IPS DF 6.9 (cell line): ENCODE measurements around the gene BLNK.
A peak's percentile ranks its signal among the peaks of the same experiment; 100 is the strongest.
"Not testable (repeated sequence)": the region's sequence is repeated elsewhere in the genome, so short reads cannot be mapped to it uniquely, and the experiment has no call there.

Source experiments
- DNase-seq: peaks from one replicate; pipeline ENCODE4 v3.0.0-alpha.2; 2013; ENCODE audit warnings: low read depth, low spot score
- H3K27ac ChIP-seq: one replicate; pipeline ENCODE4 v1.5.1; 2013; ENCODE audit warnings: low read length, control low read depth
- H3K27me3 ChIP-seq: 2 replicates; pipeline ENCODE4 v1.6.1; 2013; ENCODE audit warnings: mild to moderate bottlenecking, low read length; ENCODE audit not compliant: control insufficient read depth, insufficient read depth
- H3K36me3 ChIP-seq: 2 replicates; pipeline ENCODE4 v1.6.1; 2013; ENCODE audit warnings: low read length; ENCODE audit not compliant: control insufficient read depth, insufficient read depth
- H3K4me1 ChIP-seq: 2 replicates; pipeline ENCODE4 v1.6.1; 2013; ENCODE audit warnings: low read length; ENCODE audit not compliant: control insufficient read depth, insufficient read depth
- H3K4me3 ChIP-seq: 2 replicates; pipeline ENCODE4 v1.5.1; 2013; ENCODE audit warnings: mild to moderate bottlenecking, low read length
- H3K9me3 ChIP-seq: 2 replicates; pipeline ENCODE4 v1.6.1; 2013; ENCODE audit warnings: low read length, inconsistent platforms; ENCODE audit not compliant: control insufficient read depth, insufficient read depth
- WGBS: extraction: QIAGEN DNeasy Blood & Tissue Kit; methylation state at CpG from one replicate; pipeline ENCODE4 v1.1.7; 2013; ENCODE audit warnings: mixed read lengths, missing lambda C conversion rate; ENCODE audit not compliant: insufficient read length, insufficient coverage; 5-methylcytosine and 5-hydroxymethylcytosine counted together

BLNK gene

GRCh38 chr10:96271016-96271815 is at the start of gene BLNK:
Gene BLNK, minus strand, starts transcription at chr10:96271569. Its CDS starts 171 bp downstream, at chr10:96271398.
- no peak for DNase-seq
- no peak within 1 kb of the TSS for H3K4me3 ChIP-seq
- no peaks in the 10 kb centered on the region for H3K4me1 ChIP-seq
- no peaks in the 10 kb centered on the region for H3K27me3 ChIP-seq
- no peaks in the 10 kb centered on the region for H3K36me3 ChIP-seq
- no peaks in the 10 kb centered on the region for H3K9me3 ChIP-seq
- no CpG with 5 or more reads among the region's 6 CpGs for WGBS
- H3K27ac ChIP-seq = no peak within 1 kb of the TSS

DNA sequence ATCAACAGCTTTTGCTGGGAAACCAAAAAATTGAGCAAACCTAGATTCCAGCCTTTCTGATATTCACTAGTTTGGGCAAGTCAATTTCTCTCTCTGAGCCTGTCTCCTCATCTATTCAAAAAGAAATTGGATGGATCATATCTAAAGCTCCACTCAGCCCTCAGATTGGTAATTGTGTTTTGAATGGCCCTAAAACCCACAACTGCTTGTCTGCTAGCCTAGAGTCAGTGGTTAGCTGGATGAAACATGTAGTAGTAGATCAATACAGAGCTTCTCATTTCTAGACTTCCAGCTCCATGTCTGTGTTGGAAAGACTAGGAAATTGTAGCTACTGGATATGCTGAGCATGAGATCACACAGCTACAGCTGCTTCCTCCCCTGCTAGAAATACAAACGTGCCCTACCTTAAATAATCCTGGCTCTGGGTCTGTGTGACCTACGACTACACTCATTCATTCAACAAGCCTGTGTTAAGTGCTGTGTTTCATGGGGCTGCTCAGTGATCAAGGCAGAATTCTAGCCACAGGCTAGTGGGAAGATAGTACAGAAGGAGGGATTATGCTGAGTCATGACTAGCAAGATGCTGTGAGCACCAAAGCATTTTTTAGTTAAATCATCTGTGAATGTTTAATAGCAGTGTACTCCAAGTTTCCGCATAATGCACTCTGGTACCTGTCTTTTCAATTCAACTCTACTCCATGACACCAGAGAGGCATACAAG is 48.5 kb upstream of the BLNK start:
- H3K27ac ChIP-seq = no peak overlapping the region
- no peak for DNase-seq
- no CpG with 5 or more reads among the region's 3 CpGs for WGBS
- no peaks in the 10 kb centered on the region for H3K27me3 ChIP-seq
- H3K4me3 ChIP-seq = no peak overlapping the region
- H3K36me3 ChIP-seq = no peaks in the 10 kb centered on the region
- no peaks in the 10 kb centered on the region for H3K9me3 ChIP-seq
- H3K4me1 ChIP-seq = no peaks in the 10 kb centered on the region

DNA sequence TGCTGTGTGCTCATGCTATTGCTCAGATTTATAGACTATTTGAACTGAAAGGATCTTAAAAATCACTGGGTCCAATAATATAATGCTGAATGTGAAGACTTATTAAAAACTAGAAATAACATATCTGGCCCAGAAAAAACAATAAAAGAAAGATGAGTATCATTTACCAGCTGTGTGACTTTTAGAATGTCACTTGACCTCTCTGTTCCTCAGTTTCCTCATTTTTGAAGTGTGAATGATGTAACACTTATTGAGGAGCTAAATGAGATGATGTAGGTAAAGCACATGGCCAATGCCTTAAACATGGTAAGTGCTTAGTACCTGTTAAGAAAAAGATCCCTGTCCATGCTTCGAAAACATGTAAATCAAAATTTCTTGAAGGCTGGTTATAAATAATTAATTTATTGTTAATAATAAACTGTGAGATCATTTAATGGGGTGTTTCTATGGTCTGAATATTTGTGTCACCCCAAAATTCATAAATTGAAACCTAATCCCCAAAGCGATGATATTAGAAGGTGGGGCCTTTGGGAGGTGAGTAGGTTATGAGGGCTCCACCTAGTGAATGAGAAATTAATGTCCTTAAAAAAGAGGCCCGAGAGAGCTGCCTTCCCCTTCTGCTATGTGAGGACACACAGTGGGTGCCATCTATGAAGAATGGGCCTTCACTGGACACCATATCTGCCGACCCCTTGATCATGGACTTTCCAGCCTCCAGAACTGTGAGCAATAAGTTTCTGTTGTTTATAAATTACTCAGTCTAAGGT is 45.9 kb upstream of the BLNK start:
- no peak overlapping the region for H3K4me3 ChIP-seq
- no peaks in the 10 kb centered on the region for H3K36me3 ChIP-seq
- H3K4me1 ChIP-seq = no peaks in the 10 kb centered on the region

GRCh38 chr10:96313344-96313743 is 42.0 kb upstream of the BLNK start:
- H3K4me1 ChIP-seq = peaks cover 7% of the 10 kb centered on the region; the same call in 1 of the 2 replicates
- H3K9me3 ChIP-seq = no peaks in the 10 kb centered on the region
- H3K4me3 ChIP-seq = no peak overlapping the region
- no peaks in the 10 kb centered on the region for H3K36me3 ChIP-seq
- DNase-seq = no peak
- no peaks in the 10 kb centered on the region for H3K27me3 ChIP-seq
- no CpG with 5 or more reads among the region's 2 CpGs for WGBS
- H3K27ac ChIP-seq = no peak overlapping the region

More for the DNA sequence above, 45.9 kb upstream of the BLNK start:
- DNase-seq = no peak
- Histone ChIP-seq H3K27ac (no peak overlapping the region), H3K9me3 (no peaks in the 10 kb centered on the region), H3K27me3 (no peaks in the 10 kb centered on the region)
- no CpG with 5 or more reads among the region's 4 CpGs for WGBS

DNA sequence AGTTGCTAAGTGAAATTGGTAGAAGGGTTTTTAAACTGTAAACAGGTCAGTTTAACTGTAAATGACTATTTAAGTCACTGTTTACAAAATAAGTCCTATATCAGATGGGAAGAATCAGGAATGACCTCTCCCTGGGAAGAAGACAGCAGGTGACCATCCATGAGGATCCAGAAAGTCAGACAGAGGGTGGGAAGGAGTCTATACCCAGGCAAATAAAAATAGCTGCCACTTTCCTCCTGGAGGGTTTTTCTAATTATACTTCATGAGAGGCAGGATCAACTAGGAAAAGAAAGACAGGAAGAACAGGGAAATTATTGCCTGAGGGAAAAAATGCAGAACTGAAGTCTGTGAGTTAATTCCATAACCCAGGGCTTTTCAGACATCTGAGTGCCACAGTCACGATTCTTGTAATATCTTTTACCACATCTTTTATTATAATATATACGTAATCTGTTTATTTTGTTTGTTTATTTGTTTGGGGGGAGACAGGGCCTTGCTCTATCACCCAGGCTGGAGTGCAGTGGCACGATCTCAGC is 39.9 kb upstream of the BLNK start:
- H3K4me1 ChIP-seq = peaks cover 7% of the 10 kb centered on the region; the same call in 1 of the 2 replicates
- H3K27me3 ChIP-seq = no peaks in the 10 kb centered on the region
- H3K36me3 ChIP-seq = no peaks in the 10 kb centered on the region
- no CpG with 5 or more reads among the region's 3 CpGs for WGBS
- no peaks in the 10 kb centered on the region for H3K9me3 ChIP-seq
- no peak overlapping the region for H3K4me3 ChIP-seq
- no peak overlapping the region for H3K27ac ChIP-seq
- no peak for DNase-seq

DNA sequence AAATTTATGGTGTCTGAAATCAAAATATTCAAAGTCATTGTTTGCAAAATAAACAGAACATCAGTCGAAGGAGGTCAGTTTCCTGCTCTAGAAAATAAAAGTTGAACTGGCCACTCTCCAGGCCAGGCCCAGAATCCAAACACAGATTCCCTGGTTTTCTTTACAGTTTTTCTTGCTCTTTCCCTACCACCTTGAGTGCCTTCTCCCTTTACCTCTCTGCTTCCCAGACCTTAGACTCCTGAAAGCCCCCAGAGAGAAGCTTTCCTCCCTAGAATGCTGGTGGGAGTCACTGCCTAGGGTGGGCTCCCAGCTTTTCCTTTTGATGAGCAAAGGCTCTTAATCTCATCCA is 38.9 kb upstream of the BLNK start:
- H3K9me3 ChIP-seq = no peaks in the 10 kb centered on the region
- H3K4me3 ChIP-seq = no peak overlapping the region
- no peaks in the 10 kb centered on the region for H3K36me3 ChIP-seq
- peaks cover 7% of the 10 kb centered on the region; the same call in 1 of the 2 replicates for H3K4me1 ChIP-seq
- no peaks in the 10 kb centered on the region for H3K27me3 ChIP-seq
- H3K27ac ChIP-seq = no peak overlapping the region
- DNase-seq = no peak
- WGBS = no CpG with 5 or more reads among the region's 1 CpG

DNA sequence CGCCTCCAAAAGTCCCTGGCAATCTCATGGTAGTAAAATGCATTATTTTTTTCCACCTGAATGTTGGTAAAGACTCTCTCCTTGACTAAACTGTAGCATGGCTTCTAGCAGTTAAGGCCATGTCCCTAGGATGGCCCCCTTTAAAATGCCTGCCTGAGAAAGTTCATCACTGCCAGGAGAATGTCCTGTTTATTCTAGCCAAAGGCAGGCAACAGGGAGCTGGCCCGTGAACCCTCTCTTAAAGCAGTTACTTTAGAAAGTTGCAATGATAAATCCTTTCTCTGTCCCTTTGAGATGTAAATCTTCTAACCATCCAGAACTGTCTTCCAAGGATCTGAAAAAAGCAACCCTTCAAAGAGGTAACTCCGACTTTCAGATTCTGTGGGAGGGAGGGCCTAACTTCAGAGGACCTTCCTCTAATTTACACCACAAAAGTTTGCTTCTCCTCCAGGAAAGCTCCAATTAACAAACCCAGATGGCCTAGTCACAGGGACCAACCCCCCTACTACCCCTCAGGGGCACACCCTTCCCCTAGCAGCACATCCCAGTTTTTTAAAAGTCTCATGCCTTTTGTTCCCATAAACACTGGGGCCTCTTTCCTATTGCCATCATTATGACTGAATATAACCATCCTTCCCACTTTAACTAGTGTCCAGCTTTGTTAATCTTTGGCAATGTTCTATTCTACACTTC is 38.4 kb upstream of the BLNK start:
- peaks cover 7% of the 10 kb centered on the region; the same call in 1 of the 2 replicates for H3K4me1 ChIP-seq
- H3K27me3 ChIP-seq = no peaks in the 10 kb centered on the region
- no peak overlapping the region for H3K4me3 ChIP-seq
- WGBS = no CpG with 5 or more reads among the region's 3 CpGs
- no peaks in the 10 kb centered on the region for H3K36me3 ChIP-seq
- H3K9me3 ChIP-seq = no peaks in the 10 kb centered on the region
- DNase-seq = peak; percentile 90
- H3K27ac ChIP-seq = peak overlapping the region; percentile 93

DNA sequence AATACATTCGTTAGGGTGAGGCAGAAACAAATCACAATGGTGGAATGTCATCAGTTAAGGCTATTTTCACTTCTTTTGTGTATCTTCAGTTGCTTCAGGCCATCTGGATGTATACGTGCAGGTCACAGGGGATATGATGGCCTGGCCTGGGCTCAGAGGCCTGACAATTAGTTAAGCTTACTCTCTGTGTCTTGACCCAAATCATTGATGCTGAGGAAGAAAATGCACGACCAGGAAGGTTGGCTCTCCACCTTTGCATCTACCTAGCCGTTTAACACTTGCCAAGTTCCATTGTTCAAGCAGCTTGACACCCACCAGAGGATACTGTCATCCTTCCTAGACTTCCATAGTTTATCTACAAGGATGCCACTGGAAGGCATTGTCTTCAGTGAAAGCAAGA is 37.5 kb upstream of the BLNK start:
- not testable (repeated sequence) for H3K36me3 ChIP-seq, H3K4me1 ChIP-seq, DNase-seq, H3K9me3 ChIP-seq, H3K27me3 ChIP-seq, H3K4me3 ChIP-seq
- peak overlapping the region; percentile 93 for H3K27ac ChIP-seq
- WGBS = no CpG with 5 or more reads among the region's 4 CpGs

DNA sequence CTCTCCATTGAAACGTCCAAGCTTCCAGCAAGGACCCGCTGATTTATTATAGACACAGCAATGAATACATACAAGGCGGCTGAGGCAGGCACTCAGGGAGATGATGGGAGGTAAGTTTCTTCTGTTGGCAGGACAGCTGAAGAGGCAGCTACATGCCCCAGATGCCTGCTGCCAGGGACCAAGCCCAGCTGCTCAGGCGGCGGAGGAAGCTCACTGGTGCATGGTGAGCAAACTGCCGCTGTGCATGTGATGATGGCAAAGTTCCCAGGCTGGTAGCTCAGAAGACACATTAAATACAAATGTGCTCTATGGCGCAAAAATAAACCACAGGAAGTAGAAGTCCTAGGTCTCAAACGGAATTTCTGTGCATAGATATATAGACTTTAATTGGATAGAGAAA is 35.1 kb upstream of the BLNK start:
- Histone ChIP-seq H3K27ac (no peak overlapping the region), H3K4me1 (peaks cover 7% of the 10 kb centered on the region; the same call in 1 of the 2 replicates), H3K36me3 (no peaks in the 10 kb centered on the region), H3K9me3 (no peaks in the 10 kb centered on the region), H3K4me3 (no peak overlapping the region), H3K27me3 (no peaks in the 10 kb centered on the region)
- no CpG with 5 or more reads among the region's 8 CpGs for WGBS
- no peak for DNase-seq

DNA sequence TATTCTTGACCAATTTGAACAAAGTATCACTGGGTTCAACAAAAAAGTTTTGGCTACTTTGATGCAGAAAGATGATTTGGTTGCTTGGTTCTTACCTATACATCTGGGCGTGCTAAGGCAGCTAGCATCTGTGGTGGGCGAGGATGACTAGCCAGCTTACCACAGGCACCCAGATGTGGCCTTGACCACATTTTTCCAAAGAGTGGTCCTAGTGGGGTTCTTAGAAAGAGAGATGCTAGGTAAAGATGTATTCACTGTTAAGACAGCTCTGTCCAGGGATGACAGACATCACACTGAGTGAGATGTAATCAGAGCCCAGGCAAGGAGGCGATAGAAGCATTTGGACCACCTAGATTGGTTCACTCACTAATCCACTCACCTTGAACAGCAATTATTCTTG is 33.6 kb upstream of the BLNK start:
- H3K27ac ChIP-seq = no peak overlapping the region
- H3K36me3 ChIP-seq = no peaks in the 10 kb centered on the region
- no CpG with 5 or more reads among the region's 3 CpGs for WGBS
- no peak overlapping the region for H3K4me3 ChIP-seq
- DNase-seq = no peak
- peaks cover 4% of the 10 kb centered on the region; the same call in 1 of the 2 replicates for H3K4me1 ChIP-seq
- H3K9me3 ChIP-seq = no peaks in the 10 kb centered on the region
- no peaks in the 10 kb centered on the region for H3K27me3 ChIP-seq
